Natural killer cell (primary cell): ENCODE data around the gene PIEZO1. TPM values are rescaled to one million over a fixed set of nuclear protein-coding genes. Genes with fewer than 3 reads are reported as not detected.

Experiments used
- ATAC-seq, 3 donors: fragments of 150-1000 bp in 2 of 3; fragments of 200-7000 bp in 1 of 3; cut with Tn5 transposase; 1 replicate in 1 of 3; 2 replicates in 2 of 3; pipeline ENCODE4 v1.10.0; 2021; ENCODE audit warnings: mild to moderate bottlenecking in 2 of 3, moderate library complexity in 2 of 3
- DNase-seq, 2 donors: peaks; one replicate each; pipeline versions ENCODE4 v3.0.0 to v3.0.0-alpha.2; 2013 to 2021; ENCODE audit warnings: mixed read lengths in 1 of 2
- H3K27ac ChIP-seq: one replicate; pipeline ENCODE4 v1.5.1; 2013; ENCODE audit warnings: mild to moderate bottlenecking, low read length
- H3K27me3 ChIP-seq: one replicate; pipeline ENCODE4 v1.6.1; 2013; ENCODE audit warnings: low read length; ENCODE audit not compliant: control insufficient read depth, insufficient read depth
- H3K36me3 ChIP-seq: one replicate; pipeline ENCODE4 v1.6.1; 2013; ENCODE audit warnings: low read length; ENCODE audit not compliant: control insufficient read depth, insufficient read depth
- H3K4me1 ChIP-seq: one replicate; pipeline ENCODE4 v1.6.1; 2013; ENCODE audit warnings: low read length; ENCODE audit not compliant: control insufficient read depth, insufficient read depth
- H3K4me3 ChIP-seq: one replicate; pipeline ENCODE4 v1.5.1; 2013; ENCODE audit warnings: low read length
- H3K9me3 ChIP-seq: one replicate; pipeline ENCODE4 v1.6.1; 2013; ENCODE audit warnings: low read length; ENCODE audit not compliant: control insufficient read depth, insufficient read depth
- H3K27ac Mint-ChIP-seq, 2 donors: one replicate each; pipeline ENCODE4 v1.8.0; 2022; ENCODE audit warnings: mild to moderate bottlenecking in 2 of 2, mixed read lengths in 2 of 2, moderate library complexity in 1 of 2
- H3K27me3 Mint-ChIP-seq, 2 donors: one replicate each; pipeline ENCODE4 v1.8.0; 2022; ENCODE audit warnings: low read depth in 2 of 2, mixed read lengths in 2 of 2
- H3K36me3 Mint-ChIP-seq: one replicate; pipeline ENCODE4 v1.8.0; 2022; ENCODE audit warnings: mixed read lengths
- H3K4me1 Mint-ChIP-seq, 2 donors: one replicate each; pipeline ENCODE4 v1.8.0; 2022; ENCODE audit warnings: mixed read lengths in 2 of 2
- H3K4me3 Mint-ChIP-seq: one replicate; pipeline ENCODE4 v1.8.0; 2022; ENCODE audit warnings: mild to moderate bottlenecking, moderate library complexity, mixed read lengths
- H3K9me3 Mint-ChIP-seq, 2 donors: one replicate each; pipeline ENCODE4 v1.8.0; 2022; ENCODE audit warnings: mixed read lengths in 2 of 2
- CTCF ChIP-seq: fragments of 200-600 bp; IDR thresholded peaks from one replicate; pipeline ENCODE4 v1.8.0; 2022; ENCODE audit warnings: antibody characterized with exemption
- WGBS: methylation state at CpG from one replicate; pipeline ENCODE4 v1.1.7; 2013; ENCODE audit warnings: missing lambda C conversion rate; ENCODE audit not compliant: insufficient coverage; 5-methylcytosine and 5-hydroxymethylcytosine counted together
- intact Hi-C: fragments of 100-400 bp; cut with micrococcal nuclease; formaldehyde crosslinking; loops from one replicate; pipeline ENCODE4 v1.14.2; 2022
- total RNA-seq, 4 donors: library from RNA; stranded (reverse); fragments of 120-200 nt in 1 of 4; gene quantifications; one replicate each; pipeline versions ENCODE4 v1.2.3 to v1.2.4, GENCODE V29; 2013 to 2022

PIEZO1 gene
- total RNA-seq, 3 donors from 2014 or later (not counting 1 experiment from before 2014, with no cell fraction given), result 172 to 197 (median 183) TPM

- intact Hi-C loops, result loop anchor here (5.0 kb wide), 1 partner anchor 121 kb away; the partner anchor contains the start of genes GALNS and TRAPPC2L
- H3K4me3 ChIP-seq, result no peak overlapping the region
- no peaks in the 10 kb centered on the region for H3K9me3 ChIP-seq
- Mint-ChIP-seq H3K9me3 (no peaks in the 10 kb centered on the region), H3K27ac (no peak overlapping the region), H3K4me1 (peaks cover 0 to 6% of the 10 kb centered on the region in 2 donors), H3K36me3 (no peaks in the 10 kb centered on the region), H3K4me3 (no peak overlapping the region), H3K27me3 (no peaks in the 10 kb centered on the region)
- peaks cover 50% of the 10 kb centered on the region for H3K36me3 ChIP-seq
- DNase-seq (no peak), ATAC-seq (no peak)
- H3K4me1 ChIP-seq, result peaks cover 12% of the 10 kb centered on the region
- H3K27ac ChIP-seq, result no peak overlapping the region
- 98% methylated on average over 17 of the region's 21 CpGs for WGBS
- H3K27me3 ChIP-seq, result no peaks in the 10 kb centered on the region
- TF ChIP-seq CTCF, result no peak
Measured at GRCh38 chr16:88736496-88736895, 48.5 kb downstream of the PIEZO1 start.

- Histone ChIP-seq H3K9me3 (no peaks in the 10 kb centered on the region), H3K36me3 (peaks cover 51% of the 10 kb centered on the region), H3K27me3 (no peaks in the 10 kb centered on the region), H3K27ac (no peak overlapping the region), H3K4me1 (peaks cover 12% of the 10 kb centered on the region), H3K4me3 (no peak overlapping the region)
- Mint-ChIP-seq H3K36me3 (no peaks in the 10 kb centered on the region), H3K9me3 (no peaks in the 10 kb centered on the region), H3K4me3 (no peak overlapping the region), H3K27me3 (no peaks in the 10 kb centered on the region), H3K27ac (no peak overlapping the region), H3K4me1 (peaks cover 0 to 10% of the 10 kb centered on the region in 2 donors)
- intact Hi-C loops, result loop anchor here (5.0 kb wide), 1 partner anchor 121 kb away; the partner anchor contains the start of genes GALNS and TRAPPC2L
- DNase-seq, result no peak
- 98% methylated on average over 21 of the region's 21 CpGs for WGBS
- no peak for TF ChIP-seq CTCF
- ATAC-seq, result no peak
Measured at GRCh38 chr16:88736088-88736487, 48.9 kb downstream of the PIEZO1 start.

- WGBS, result 93% methylated on average over 10 of the region's 10 CpGs
- Histone ChIP-seq H3K27me3 (no peaks in the 10 kb centered on the region), H3K4me1 (peaks cover 12% of the 10 kb centered on the region), H3K27ac (no peak overlapping the region), H3K9me3 (no peaks in the 10 kb centered on the region), H3K4me3 (no peak overlapping the region), H3K36me3 (peaks cover 52% of the 10 kb centered on the region)
- DNase-seq (no peak), ATAC-seq (no peak)
- H3K27ac Mint-ChIP-seq, result no peak overlapping the region
- no peak overlapping the region for H3K4me3 Mint-ChIP-seq
- intact Hi-C loops, result loop anchor here (5.0 kb wide), 1 partner anchor 122 kb away; the partner anchor contains the start of genes GALNS and TRAPPC2L
- no peak for TF ChIP-seq CTCF
- peaks cover 0 to 10% of the 10 kb centered on the region in 2 donors for H3K4me1 Mint-ChIP-seq
- H3K27me3 Mint-ChIP-seq, result no peaks in the 10 kb centered on the region
- no peaks in the 10 kb centered on the region for H3K36me3 Mint-ChIP-seq
- H3K9me3 Mint-ChIP-seq, result no peaks in the 10 kb centered on the region
Measured at GRCh38 chr16:88735616-88736015, 49.4 kb downstream of the PIEZO1 start.

- intact Hi-C loops, result loop anchor here (5.0 kb wide), 1 partner anchor 122 kb away; the partner anchor contains the start of genes GALNS and TRAPPC2L
Measured at GRCh38 chr16:88735121-88735520, 49.9 kb downstream of the PIEZO1 start.

More at GRCh38 chr16:88735121-88735520, 49.9 kb downstream of the PIEZO1 start:
- H3K9me3 ChIP-seq, result no peaks in the 10 kb centered on the region
- Mint-ChIP-seq H3K4me1 (peaks cover 0 to 10% of the 10 kb centered on the region in 2 donors), H3K4me3 (no peak overlapping the region), H3K27ac (no peak overlapping the region), H3K36me3 (no peaks in the 10 kb centered on the region), H3K27me3 (no peaks in the 10 kb centered on the region), H3K9me3 (no peaks in the 10 kb centered on the region)
- H3K36me3 ChIP-seq, result peaks cover 50% of the 10 kb centered on the region
- DNase-seq, result no peak
- WGBS, result 94% methylated on average over 16 of the region's 16 CpGs
- no peaks in the 10 kb centered on the region for H3K27me3 ChIP-seq
- peaks cover 12% of the 10 kb centered on the region for H3K4me1 ChIP-seq
- H3K27ac ChIP-seq, result no peak overlapping the region
- ATAC-seq, result no peak
- no peak for TF ChIP-seq CTCF
- H3K4me3 ChIP-seq, result no peak overlapping the region
